Right lobe of liver (tissue), 6 donors: Measurements from ENCODE around the gene UTP4. TPM values are rescaled to one million over a fixed set of nuclear protein-coding genes. Genes with fewer than 3 reads are reported as not detected.
"Not testable (repeated sequence)": the region's sequence is repeated elsewhere in the genome, so short reads cannot be mapped to it uniquely, and the experiment has no call there.

Source experiments
- ATAC-seq, 4 donors: fragments of 200-7000 bp; cut with Tn5 transposase; one replicate each; pipeline ENCODE4 v1.9.1; 2020; ENCODE audit warnings: mild to moderate bottlenecking in 4 of 4, moderate library complexity in 4 of 4
- DNase-seq, 3 donors: peaks; one replicate each; pipeline ENCODE4 v3.0.0-alpha.2; 2020
- H3K27ac ChIP-seq, 3 donors: fragments of 200-600 bp; one replicate each; pipeline ENCODE4 v1.8.0; 2022
- H3K27me3 ChIP-seq, 2 donors: fragments of 200-600 bp; one replicate each; pipeline ENCODE4 v1.8.0; 2022
- H3K36me3 ChIP-seq, 4 donors: fragments of 200-600 bp; sonication (generic) in 1 of 4; one replicate each; pipeline versions ENCODE4 v1.5.1 to v1.8.0; 2017 to 2022; ENCODE audit warnings: control low read depth in 1 of 4
- H3K4me1 ChIP-seq, 4 donors: fragments of 200-600 bp; sonication (generic) in 1 of 4; one replicate each; pipeline versions ENCODE4 v1.5.1 to v1.8.0; 2017 to 2022; ENCODE audit warnings: control low read depth in 1 of 4
- H3K4me3 ChIP-seq, 3 donors: fragments of 200-600 bp; one replicate each; pipeline ENCODE4 v1.8.0; 2022
- H3K9me3 ChIP-seq, 4 donors: fragments of 200-600 bp; sonication (generic) in 1 of 4; one replicate each; pipeline versions ENCODE4 v1.5.1 to v1.8.0; 2017 to 2022; ENCODE audit warnings: control low read depth in 1 of 4
- POLR2A ChIP-seq: fragments of 450-650 bp; IDR thresholded peaks from one replicate; pipeline ENCODE4 v1.6.1; 2017; ENCODE audit warnings: antibody characterized with exemption, mild to moderate bottlenecking
- WGBS: methylation state at CpG from one replicate; pipeline ENCODE4 v1.1.6; 2018; ENCODE audit warnings: low coverage, low lambda C conversion rate; ENCODE audit not compliant: insufficient coverage; ENCODE audit errors: missing lambda C conversion rate; 5-methylcytosine and 5-hydroxymethylcytosine counted together
- intact Hi-C, 2 donors: fragments of 100-400 bp; cut with DNase I; formaldehyde crosslinking; loops; one replicate each; pipeline versions ENCODE4 v1.11.2 to v1.14.1; 2022
- total RNA-seq, 6 experiments: library from RNA; depleted of rRNA in 2 of 6; stranded (reverse); fragments of >200 nt in 2 of 6; fragmentation: NEBNext Ultra II Directional in 3 of 6; extraction: Animal tissue kit (Norgen Biotek cat#: 25700) in 3 of 6; gene quantifications; one replicate each; pipeline versions ENCODE4 v1.1.0 to v1.2.4, GENCODE V29; 2016 to 2023
- TF ChIP-seq, protein P1 (sequence below), 4 donors: fragments of 200-600 bp in 3 of 4; fragments of 450-650 bp in 1 of 4; IDR thresholded peaks; one replicate each; pipeline versions ENCODE4 v1.5.1 to v1.8.0; 2016 to 2022; ENCODE audit warnings: antibody characterized with exemption in 4 of 4, mild to moderate bottlenecking in 2 of 4
- donor health status: DM: no; HTN: yes; CAD: no.
- donor health status: DM: no; HTN: no; CAD: no.
- donor health status: DM: no; HTN: no; CAD: no.
- donor health status: DM: no; HTN: yes; CAD: no.
- donor health status: DM: no; HTN: yes; CAD: no.

UTP4 gene
- total RNA-seq, 6 experiments from 2014 or later = 13.9 to 22.2 (median 19.6) TPM

DNA sequence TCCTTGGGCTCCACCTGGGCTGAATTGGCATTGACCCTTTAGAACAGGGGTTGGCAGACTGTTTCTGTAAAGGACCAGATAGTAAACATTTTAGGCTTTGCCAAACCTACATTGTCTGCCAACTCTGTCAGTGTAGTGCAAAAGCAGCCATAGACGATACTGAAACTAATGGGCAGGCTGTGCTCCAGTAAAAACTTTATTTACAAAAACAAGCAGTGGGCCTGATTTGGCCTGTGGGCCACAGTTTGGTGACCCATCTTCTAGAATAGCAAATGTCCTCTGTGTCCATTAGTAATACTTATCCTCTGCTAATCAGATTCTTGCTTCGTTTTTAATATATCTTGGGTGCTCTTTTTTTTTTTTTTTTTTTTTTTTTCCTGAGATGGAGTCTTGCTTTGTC, 6.2 kb downstream of the UTP4 start:
- Histone ChIP-seq H3K9me3 (no peaks in the 10 kb centered on the region), H3K4me1 (peaks cover 0 to 4% (median 0%) of the 10 kb centered on the region in 4 donors), H3K4me3 (no peak overlapping the region), H3K36me3 (peaks cover 0 to 67% (median 3%) of the 10 kb centered on the region in 4 donors), H3K27me3 (no peaks in the 10 kb centered on the region), H3K27ac (no peak overlapping the region)
- intact Hi-C loops = no loop called here
- DNase-seq = no peak
- 53% methylated on average over 2 of the region's 2 CpGs for WGBS
- ATAC-seq = no peak
- TF ChIP-seq, protein P1, sequence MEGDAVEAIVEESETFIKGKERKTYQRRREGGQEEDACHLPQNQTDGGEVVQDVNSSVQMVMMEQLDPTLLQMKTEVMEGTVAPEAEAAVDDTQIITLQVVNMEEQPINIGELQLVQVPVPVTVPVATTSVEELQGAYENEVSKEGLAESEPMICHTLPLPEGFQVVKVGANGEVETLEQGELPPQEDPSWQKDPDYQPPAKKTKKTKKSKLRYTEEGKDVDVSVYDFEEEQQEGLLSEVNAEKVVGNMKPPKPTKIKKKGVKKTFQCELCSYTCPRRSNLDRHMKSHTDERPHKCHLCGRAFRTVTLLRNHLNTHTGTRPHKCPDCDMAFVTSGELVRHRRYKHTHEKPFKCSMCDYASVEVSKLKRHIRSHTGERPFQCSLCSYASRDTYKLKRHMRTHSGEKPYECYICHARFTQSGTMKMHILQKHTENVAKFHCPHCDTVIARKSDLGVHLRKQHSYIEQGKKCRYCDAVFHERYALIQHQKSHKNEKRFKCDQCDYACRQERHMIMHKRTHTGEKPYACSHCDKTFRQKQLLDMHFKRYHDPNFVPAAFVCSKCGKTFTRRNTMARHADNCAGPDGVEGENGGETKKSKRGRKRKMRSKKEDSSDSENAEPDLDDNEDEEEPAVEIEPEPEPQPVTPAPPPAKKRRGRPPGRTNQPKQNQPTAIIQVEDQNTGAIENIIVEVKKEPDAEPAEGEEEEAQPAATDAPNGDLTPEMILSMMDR (IDR thresholded peaks at IDR 0.05) = no peak
- no peak for TF ChIP-seq POLR2A

DNA sequence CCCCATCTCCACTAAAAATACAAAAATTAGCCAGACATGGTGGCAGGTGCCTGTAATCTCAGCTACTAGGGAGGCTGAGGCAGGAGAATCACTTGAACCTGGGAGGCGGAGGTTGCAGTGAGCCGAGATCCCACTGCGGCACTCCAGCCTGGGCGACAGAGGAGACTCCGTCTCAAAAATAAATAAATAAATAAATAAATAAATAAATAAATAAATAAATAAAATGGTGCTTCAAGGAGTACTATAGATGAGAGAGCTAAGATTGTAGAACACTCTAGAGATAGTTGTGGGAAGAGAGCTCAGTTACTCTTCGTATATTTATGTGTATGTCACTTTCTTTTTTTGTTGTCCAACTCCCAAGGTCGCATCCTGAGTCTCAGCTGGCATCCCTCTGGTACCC, 7.0 kb downstream of the UTP4 start:
- H3K27me3 ChIP-seq, DNase-seq, H3K27ac ChIP-seq, H3K4me3 ChIP-seq, H3K4me1 ChIP-seq, intact Hi-C loops, H3K9me3 ChIP-seq, ATAC-seq: not testable (repeated sequence)
- peaks cover 0 to 75% (median 7%) of the 10 kb centered on the region in 4 donors for H3K36me3 ChIP-seq
- 97% methylated on average over 5 of the region's 7 CpGs for WGBS

DNA sequence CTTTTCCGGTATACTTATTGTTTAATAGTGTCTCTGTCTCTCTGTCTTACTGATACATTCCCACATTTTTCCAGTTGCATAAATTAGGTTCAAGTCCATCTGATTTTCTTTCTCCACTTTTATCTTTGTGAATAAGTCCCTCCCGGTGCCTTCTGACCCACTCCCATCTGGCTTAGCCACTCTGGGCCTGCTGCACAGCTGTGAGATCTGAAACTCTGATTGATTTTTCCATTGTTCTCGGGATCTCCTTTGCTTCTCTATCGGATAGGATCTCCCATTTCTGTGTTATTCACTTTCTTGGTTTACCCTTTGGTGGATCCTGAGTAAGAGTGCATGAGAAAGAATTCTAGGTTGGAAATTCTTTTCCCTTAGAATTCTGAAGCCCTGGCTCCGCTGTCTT, 8.6 kb downstream of the UTP4 start:
- H3K4me3 ChIP-seq = no peak overlapping the region
- no peaks in the 10 kb centered on the region for H3K4me1 ChIP-seq
- intact Hi-C loops = no loop called here
- no peak for DNase-seq
- H3K36me3 ChIP-seq = peaks cover 0 to 88% (median 10%) of the 10 kb centered on the region in 4 donors
- 79% methylated on average over 4 of the region's 5 CpGs for WGBS
- H3K27ac ChIP-seq = no peak overlapping the region
- no peak for ATAC-seq
- H3K9me3 ChIP-seq = no peaks in the 10 kb centered on the region
- H3K27me3 ChIP-seq = no peaks in the 10 kb centered on the region
- no peak for TF ChIP-seq POLR2A
- TF ChIP-seq, protein P1 (IDR thresholded peaks at IDR 0.05) = no peak

DNA sequence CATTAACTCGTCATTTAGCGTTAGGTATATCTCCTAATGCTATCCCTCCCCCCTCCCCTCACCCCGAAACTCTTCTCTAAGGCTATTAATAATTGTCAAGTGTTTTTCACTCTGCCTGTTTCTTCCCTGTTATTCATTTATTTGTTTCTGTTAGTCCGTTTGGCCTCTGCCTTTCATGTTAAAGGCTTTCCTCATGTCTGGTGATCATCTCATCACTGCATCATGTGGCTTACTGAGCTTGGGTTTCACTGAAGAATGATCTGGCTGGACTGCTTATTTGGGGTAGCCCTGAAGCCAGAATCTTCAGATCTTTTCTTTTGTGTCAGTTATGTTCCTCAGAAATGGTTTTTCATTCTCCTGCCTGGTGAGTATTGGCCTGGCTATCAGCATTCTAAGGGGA, 9.5 kb downstream of the UTP4 start:
- H3K4me1 ChIP-seq = no peaks in the 10 kb centered on the region
- 76% methylated on average over 4 of the region's 4 CpGs for WGBS
- TF ChIP-seq, protein P1 (IDR thresholded peaks at IDR 0.05) = no peak
- no peak for TF ChIP-seq POLR2A
- H3K27me3 ChIP-seq = no peaks in the 10 kb centered on the region
- no peaks in the 10 kb centered on the region for H3K9me3 ChIP-seq
- no peak overlapping the region for H3K4me3 ChIP-seq
- no peak for DNase-seq
- intact Hi-C loops = no loop called here
- no peak for ATAC-seq
- no peak overlapping the region for H3K27ac ChIP-seq
- H3K36me3 ChIP-seq = peaks cover 0 to 82% (median 10%) of the 10 kb centered on the region in 4 donors

DNA sequence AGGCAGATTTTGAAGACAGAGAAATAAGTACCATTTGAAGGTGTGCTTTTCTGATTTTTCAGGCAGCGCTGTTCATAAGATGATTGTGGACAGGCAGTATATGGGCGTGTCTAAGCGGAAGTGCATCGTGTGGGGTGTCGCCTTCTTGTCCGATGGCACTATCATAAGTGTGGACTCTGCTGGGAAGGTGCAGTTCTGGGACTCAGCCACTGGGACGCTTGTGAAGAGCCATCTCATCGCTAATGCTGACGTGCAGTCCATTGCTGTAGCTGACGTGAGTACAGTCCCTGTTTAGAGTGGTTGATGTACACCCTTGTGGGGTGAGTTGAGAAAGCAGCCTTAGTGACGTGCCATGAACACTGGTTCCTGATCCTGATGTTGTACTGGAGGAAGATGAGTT, 10.7 kb downstream of the UTP4 start:
- no peak for ATAC-seq
- WGBS = 82% methylated on average over 6 of the region's 11 CpGs
- intact Hi-C loops = no loop called here

More for the DNA sequence above, 10.7 kb downstream of the UTP4 start:
- no peak overlapping the region for H3K27ac ChIP-seq
- H3K4me3 ChIP-seq = no peak overlapping the region
- no peaks in the 10 kb centered on the region for H3K4me1 ChIP-seq
- H3K9me3 ChIP-seq = no peaks in the 10 kb centered on the region
- DNase-seq = no peak
- TF ChIP-seq, protein P1 (IDR thresholded peaks at IDR 0.05) = no peak
- TF ChIP-seq POLR2A = no peak
- peaks cover 0 to 71% (median 10%) of the 10 kb centered on the region in 4 donors for H3K36me3 ChIP-seq
- H3K27me3 ChIP-seq = no peaks in the 10 kb centered on the region
